H1 (cell line): ENCODE measurements around the gene ASCC2. TPM values are rescaled to one million over a fixed set of nuclear protein-coding genes. Genes with fewer than 3 reads are reported as not detected.

Experiments used
- POU5F1 ChIP-seq: IDR thresholded peaks from 2 replicates; pipeline ENCODE4 v1.6.1; 2011; ENCODE audit warnings: low read depth, mild to moderate bottlenecking, low read length, moderate library complexity
- TAF1 ChIP-seq: IDR thresholded peaks from 2 replicates; pipeline ENCODE4 v1.6.1; 2011; ENCODE audit warnings: mild to moderate bottlenecking, low read depth, low read length
- TAF7 ChIP-seq: optimal IDR thresholded peaks from 2 replicates; pipeline ENCODE3; 2011; ENCODE audit warnings: low read depth, mild to moderate bottlenecking, inconsistent platforms, low read length, moderate library complexity, borderline replicate concordance
- polyA plus RNA-seq, 7 experiments: library from polyadenylated mRNA; depleted of rRNA in 3 of 7; stranded (reverse) in 5 of 7; unstranded in 2 of 7; fragments of >200 nt in 5 of 7; fragments of 200-250 nt in 2 of 7; gene quantifications; 1 replicate in 5 of 7; 2 replicates in 1 of 7; 4 replicates in 1 of 7; pipeline versions ENCODE4 v1.2.1 to v1.2.3, GENCODE V29; 2011 to 2013; ENCODE audit warnings: missing spikeins in 2 of 7, mixed read lengths in 2 of 7
- total RNA-seq: library from RNA; stranded (reverse); fragmentation: NEBNext Ultra II Directional; extraction: Animal tissue kit (Norgen Biotek cat#: 25700); gene quantifications from 2 replicates; pipeline ENCODE4 v1.2.1, GENCODE V29; 2021
- TF ChIP-seq, protein P1 (sequence below): fragments of 300-600 bp; sonication (generic); IDR thresholded peaks from 2 replicates; pipeline ENCODE4 v1.7.1; 2012; ENCODE audit warnings: low read length, moderate library complexity, mild to moderate bottlenecking, inconsistent platforms; ENCODE audit not compliant: insufficient replicate concordance

ASCC2 gene
- total and polyA plus RNA-seq, 2 of the 8 experiments (the other 6 are each of a cell fraction or from before 2014, with no cell fraction given), result 35.0 to 35.8 TPM

DNA sequence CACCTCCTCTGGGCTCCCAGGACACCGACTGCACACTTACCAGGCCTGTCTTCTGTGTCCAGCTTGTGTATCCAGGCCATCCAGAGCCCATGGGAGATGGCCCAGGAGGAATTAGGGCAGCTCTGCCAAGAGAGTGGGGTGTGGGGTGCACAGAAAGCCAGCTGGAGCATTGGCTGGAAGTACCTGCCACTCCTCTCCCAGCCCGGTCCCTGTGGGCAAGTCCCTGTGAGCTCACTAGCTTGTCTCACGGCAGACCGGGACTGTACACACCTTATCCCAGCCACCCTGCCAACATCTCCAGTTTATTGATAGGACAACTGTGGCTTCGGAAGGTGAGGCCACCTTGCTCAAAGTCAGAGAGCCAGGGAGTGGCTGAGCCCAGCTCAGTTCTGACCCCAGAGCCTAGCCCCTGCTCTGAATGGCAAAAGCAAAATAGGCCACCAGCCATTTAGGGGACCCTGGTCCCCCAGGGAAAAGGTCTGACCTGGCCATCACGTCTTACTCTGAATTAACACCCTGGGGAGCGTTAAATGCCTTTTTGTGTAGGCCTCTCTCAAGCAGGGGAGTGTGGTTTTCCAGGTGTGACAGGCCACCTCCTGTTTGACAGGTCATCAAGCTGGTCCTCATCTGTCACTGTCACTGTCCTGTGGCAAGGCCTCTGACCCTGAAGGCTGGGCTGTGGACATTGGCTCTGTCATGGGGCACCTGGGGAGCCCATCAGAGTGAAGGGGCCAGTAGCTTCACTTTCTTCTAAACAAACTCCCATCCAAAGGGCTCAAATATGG is 55.8 kb downstream of the ASCC2 start (continued):
- TF ChIP-seq, protein P1, sequence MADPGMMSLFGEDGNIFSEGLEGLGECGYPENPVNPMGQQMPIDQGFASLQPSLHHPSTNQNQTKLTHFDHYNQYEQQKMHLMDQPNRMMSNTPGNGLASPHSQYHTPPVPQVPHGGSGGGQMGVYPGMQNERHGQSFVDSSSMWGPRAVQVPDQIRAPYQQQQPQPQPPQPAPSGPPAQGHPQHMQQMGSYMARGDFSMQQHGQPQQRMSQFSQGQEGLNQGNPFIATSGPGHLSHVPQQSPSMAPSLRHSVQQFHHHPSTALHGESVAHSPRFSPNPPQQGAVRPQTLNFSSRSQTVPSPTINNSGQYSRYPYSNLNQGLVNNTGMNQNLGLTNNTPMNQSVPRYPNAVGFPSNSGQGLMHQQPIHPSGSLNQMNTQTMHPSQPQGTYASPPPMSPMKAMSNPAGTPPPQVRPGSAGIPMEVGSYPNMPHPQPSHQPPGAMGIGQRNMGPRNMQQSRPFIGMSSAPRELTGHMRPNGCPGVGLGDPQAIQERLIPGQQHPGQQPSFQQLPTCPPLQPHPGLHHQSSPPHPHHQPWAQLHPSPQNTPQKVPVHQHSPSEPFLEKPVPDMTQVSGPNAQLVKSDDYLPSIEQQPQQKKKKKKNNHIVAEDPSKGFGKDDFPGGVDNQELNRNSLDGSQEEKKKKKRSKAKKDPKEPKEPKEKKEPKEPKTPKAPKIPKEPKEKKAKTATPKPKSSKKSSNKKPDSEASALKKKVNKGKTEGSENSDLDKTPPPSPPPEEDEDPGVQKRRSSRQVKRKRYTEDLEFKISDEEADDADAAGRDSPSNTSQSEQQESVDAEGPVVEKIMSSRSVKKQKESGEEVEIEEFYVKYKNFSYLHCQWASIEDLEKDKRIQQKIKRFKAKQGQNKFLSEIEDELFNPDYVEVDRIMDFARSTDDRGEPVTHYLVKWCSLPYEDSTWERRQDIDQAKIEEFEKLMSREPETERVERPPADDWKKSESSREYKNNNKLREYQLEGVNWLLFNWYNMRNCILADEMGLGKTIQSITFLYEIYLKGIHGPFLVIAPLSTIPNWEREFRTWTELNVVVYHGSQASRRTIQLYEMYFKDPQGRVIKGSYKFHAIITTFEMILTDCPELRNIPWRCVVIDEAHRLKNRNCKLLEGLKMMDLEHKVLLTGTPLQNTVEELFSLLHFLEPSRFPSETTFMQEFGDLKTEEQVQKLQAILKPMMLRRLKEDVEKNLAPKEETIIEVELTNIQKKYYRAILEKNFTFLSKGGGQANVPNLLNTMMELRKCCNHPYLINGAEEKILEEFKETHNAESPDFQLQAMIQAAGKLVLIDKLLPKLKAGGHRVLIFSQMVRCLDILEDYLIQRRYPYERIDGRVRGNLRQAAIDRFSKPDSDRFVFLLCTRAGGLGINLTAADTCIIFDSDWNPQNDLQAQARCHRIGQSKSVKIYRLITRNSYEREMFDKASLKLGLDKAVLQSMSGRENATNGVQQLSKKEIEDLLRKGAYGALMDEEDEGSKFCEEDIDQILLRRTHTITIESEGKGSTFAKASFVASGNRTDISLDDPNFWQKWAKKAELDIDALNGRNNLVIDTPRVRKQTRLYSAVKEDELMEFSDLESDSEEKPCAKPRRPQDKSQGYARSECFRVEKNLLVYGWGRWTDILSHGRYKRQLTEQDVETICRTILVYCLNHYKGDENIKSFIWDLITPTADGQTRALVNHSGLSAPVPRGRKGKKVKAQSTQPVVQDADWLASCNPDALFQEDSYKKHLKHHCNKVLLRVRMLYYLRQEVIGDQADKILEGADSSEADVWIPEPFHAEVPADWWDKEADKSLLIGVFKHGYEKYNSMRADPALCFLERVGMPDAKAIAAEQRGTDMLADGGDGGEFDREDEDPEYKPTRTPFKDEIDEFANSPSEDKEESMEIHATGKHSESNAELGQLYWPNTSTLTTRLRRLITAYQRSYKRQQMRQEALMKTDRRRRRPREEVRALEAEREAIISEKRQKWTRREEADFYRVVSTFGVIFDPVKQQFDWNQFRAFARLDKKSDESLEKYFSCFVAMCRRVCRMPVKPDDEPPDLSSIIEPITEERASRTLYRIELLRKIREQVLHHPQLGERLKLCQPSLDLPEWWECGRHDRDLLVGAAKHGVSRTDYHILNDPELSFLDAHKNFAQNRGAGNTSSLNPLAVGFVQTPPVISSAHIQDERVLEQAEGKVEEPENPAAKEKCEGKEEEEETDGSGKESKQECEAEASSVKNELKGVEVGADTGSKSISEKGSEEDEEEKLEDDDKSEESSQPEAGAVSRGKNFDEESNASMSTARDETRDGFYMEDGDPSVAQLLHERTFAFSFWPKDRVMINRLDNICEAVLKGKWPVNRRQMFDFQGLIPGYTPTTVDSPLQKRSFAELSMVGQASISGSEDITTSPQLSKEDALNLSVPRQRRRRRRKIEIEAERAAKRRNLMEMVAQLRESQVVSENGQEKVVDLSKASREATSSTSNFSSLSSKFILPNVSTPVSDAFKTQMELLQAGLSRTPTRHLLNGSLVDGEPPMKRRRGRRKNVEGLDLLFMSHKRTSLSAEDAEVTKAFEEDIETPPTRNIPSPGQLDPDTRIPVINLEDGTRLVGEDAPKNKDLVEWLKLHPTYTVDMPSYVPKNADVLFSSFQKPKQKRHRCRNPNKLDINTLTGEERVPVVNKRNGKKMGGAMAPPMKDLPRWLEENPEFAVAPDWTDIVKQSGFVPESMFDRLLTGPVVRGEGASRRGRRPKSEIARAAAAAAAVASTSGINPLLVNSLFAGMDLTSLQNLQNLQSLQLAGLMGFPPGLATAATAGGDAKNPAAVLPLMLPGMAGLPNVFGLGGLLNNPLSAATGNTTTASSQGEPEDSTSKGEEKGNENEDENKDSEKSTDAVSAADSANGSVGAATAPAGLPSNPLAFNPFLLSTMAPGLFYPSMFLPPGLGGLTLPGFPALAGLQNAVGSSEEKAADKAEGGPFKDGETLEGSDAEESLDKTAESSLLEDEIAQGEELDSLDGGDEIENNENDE, result no peak
- TF ChIP-seq TAF7 (no peak), TAF1 (no peak), POU5F1 (no peak)
